Amygdala (tissue), 56 donors: ENCODE measurements around the gene SEPTIN10.
A peak's percentile ranks its signal among the peaks of the same experiment; 100 is the strongest.
"Not testable (repeated sequence)": the region's sequence is repeated elsewhere in the genome, so short reads cannot be mapped to it uniquely, and the experiment has no call there.

Source experiments
- DNase-seq, 56 donors: peaks; one replicate each; lab custom pipeline; 2025; lab: John Stamatoyannopoulos, UW

Gene SEPTIN10

GRCh38 chr2:109635426-109636304, 21.9 kb upstream of the SEPTIN10 start:
- DNase-seq, result no peak

GRCh38 chr2:109633284-109633961, 19.7 kb upstream of the SEPTIN10 start:
- no peak for DNase-seq

GRCh38 chr2:109632158-109632789, 18.5 kb upstream of the SEPTIN10 start:
- DNase-seq, result no peak

- DNase-seq, result no peak
Observed at GRCh38 chr2:109631741-109632140, 18.0 kb upstream of the SEPTIN10 start.

GRCh38 chr2:109630441-109631430, 17.0 kb upstream of the SEPTIN10 start:
- no peak for DNase-seq

GRCh38 chr2:109629867-109630266, 16.1 kb upstream of the SEPTIN10 start:
- DNase-seq, result no peak

- not testable (repeated sequence) for DNase-seq
Observed at GRCh38 chr2:109628321-109628720, 14.6 kb upstream of the SEPTIN10 start.

GRCh38 chr2:109624339-109624738, 10.6 kb upstream of the SEPTIN10 start:
- no peak for DNase-seq

GRCh38 chr2:109623923-109624322, 10.2 kb upstream of the SEPTIN10 start:
- DNase-seq, result no peak

GRCh38 chr2:109623297-109623696, 9.5 kb upstream of the SEPTIN10 start:
- no peak for DNase-seq

GRCh38 chr2:109619032-109619615, 5.4 kb upstream of the SEPTIN10 start:
- DNase-seq, result no peak

GRCh38 chr2:109616184-109616583, 2.4 kb upstream of the SEPTIN10 start:
- no peak for DNase-seq

GRCh38 chr2:109615637-109616144, 1.9 kb upstream of the SEPTIN10 start:
- DNase-seq, result no peak

GRCh38 chr2:109614715-109615636, 1.2 kb upstream of the SEPTIN10 start:
- DNase-seq, result peak in 1 of 56 donors; percentile 5

GRCh38 chr2:109613081-109613921, 465 bp downstream of the SEPTIN10 start:
- peak in 20 of 56 donors; percentile 22 to 73 (median 54) for DNase-seq

- no peak for DNase-seq
Observed at GRCh38 chr2:109611467-109612095, 2.2 kb downstream of the SEPTIN10 start.
